ENCODE results near the gene CWC27. TPM values are rescaled to one million over a fixed set of nuclear protein-coding genes. Genes with fewer than 3 reads are reported as not detected.
A peak's percentile ranks its signal among the peaks of the same experiment; 100 is the strongest.

The CWC27 gene
- total RNA-seq (ENCODE audit: low replicate concordance) = 40.6 and 56.6 TPM in 2 replicates

- Histone ChIP-seq H3K4me1 (peaks cover 31% of the 10 kb centered on the region), H3K9me3 (ENCODE audit: low read depth) (no peaks in the 10 kb centered on the region), H3K4me3 (peak within 1 kb of the TSS; percentile 90), H3K4me2 (peak within 1 kb of the TSS; percentile 91), H3K79me2 (ENCODE audit: low read depth) (peaks cover 94% of the 10 kb centered on the region), H2AFZ (replicated peaks) (peak within 1 kb of the TSS; percentile 99), H3K36me3 (peaks cover 4% of the 10 kb centered on the region), H3K27me3 (no peaks in the 10 kb centered on the region), H4K20me1 (ENCODE audit: low read depth) (peaks cover 9% of the 10 kb centered on the region), H3K9ac (peak within 1 kb of the TSS; percentile 99), H3F3A (ENCODE audit: low read depth) (peaks cover 7% of the 10 kb centered on the region), H3K27ac (peak within 1 kb of the TSS; percentile 98)
- peak within 1 kb of the TSS; percentile 100 for H3K27ac Mint-ChIP-seq
- peak within 1 kb of the TSS; percentile 100 for H3K4me3 Mint-ChIP-seq
- H3K36me3 Mint-ChIP-seq = peaks cover 6% of the 10 kb centered on the region
- H3K4me1 Mint-ChIP-seq = peaks cover 25% of the 10 kb centered on the region
- TF ChIP-seq EZH2 (IDR thresholded peaks at IDR 0.05) (no peak), EZH2phosphoT487 (IDR thresholded peaks at IDR 0.05) (no peak), CTCF (IDR thresholded peaks at IDR 0.05) (peak; percentile 10)
- H3K27me3 Mint-ChIP-seq (ENCODE audit: insufficient read depth, low read depth) = peaks cover 2% of the 10 kb centered on the region
- no peaks in the 10 kb centered on the region for H3K9me3 Mint-ChIP-seq
- DNase-seq (ENCODE audit: low spot score) = peak; percentile 93
These were observed at the start of gene CWC27, which contains the start of gene SREK1IP1 for GRCh38 chr5:64768358-64769312. CWC27 (plus strand) TSS chr5:64768930; CDS start chr5:64769147, 217 bp downstream. SREK1IP1 (minus strand) TSS chr5:64768691; CDS start chr5:64768517, 174 bp downstream.

GRCh38 chr5:64722588-64722987 is 46.1 kb upstream of the CWC27 start:
- no peak for DNase-seq (ENCODE audit: low spot score)
- H3K27me3 ChIP-seq = no peaks in the 10 kb centered on the region
- Mint-ChIP-seq H3K9me3 (no peaks in the 10 kb centered on the region), H3K27ac (no peak overlapping the region), H3K36me3 (peaks cover 7% of the 10 kb centered on the region), H3K4me3 (no peak overlapping the region), H3K27me3 (ENCODE audit: insufficient read depth, low read depth) (no peaks in the 10 kb centered on the region), H3K4me1 (no peaks in the 10 kb centered on the region)
- no peaks in the 10 kb centered on the region for H3K9me3 ChIP-seq (ENCODE audit: low read depth)
- H3K4me1 ChIP-seq = no peaks in the 10 kb centered on the region
- H3K9ac ChIP-seq = no peak overlapping the region
- H3K79me2 ChIP-seq (ENCODE audit: low read depth) = no peaks in the 10 kb centered on the region
- peaks cover 13% of the 10 kb centered on the region for H3K36me3 ChIP-seq
- no peaks in the 10 kb centered on the region for H4K20me1 ChIP-seq (ENCODE audit: low read depth)
- H3K4me2 ChIP-seq = no peak overlapping the region
- no peak overlapping the region for H3K4me3 ChIP-seq
- H3F3A ChIP-seq (ENCODE audit: low read depth) = peaks cover 5% of the 10 kb centered on the region
- H2AFZ ChIP-seq (replicated peaks) = no peak overlapping the region
- TF ChIP-seq CTCF (IDR thresholded peaks at IDR 0.05) (no peak), EZH2phosphoT487 (IDR thresholded peaks at IDR 0.05) (no peak), EZH2 (IDR thresholded peaks at IDR 0.05) (no peak)
- peak overlapping the region; percentile 31 for H3K27ac ChIP-seq

GRCh38 chr5:64727150-64727549 is 41.6 kb upstream of the CWC27 start:
- no peaks in the 10 kb centered on the region for H3K4me1 Mint-ChIP-seq
- H3K27ac ChIP-seq = no peak overlapping the region
- TF ChIP-seq CTCF (IDR thresholded peaks at IDR 0.05) = no peak
- no peak for TF ChIP-seq EZH2 (IDR thresholded peaks at IDR 0.05)
- TF ChIP-seq EZH2phosphoT487 (IDR thresholded peaks at IDR 0.05) = no peak

More at GRCh38 chr5:64727150-64727549, 41.6 kb upstream of the CWC27 start:
- Histone ChIP-seq H3K4me1 (no peaks in the 10 kb centered on the region), H3K27me3 (no peaks in the 10 kb centered on the region), H2AFZ (replicated peaks) (no peak overlapping the region), H3K36me3 (peaks cover 21% of the 10 kb centered on the region), H3K79me2 (ENCODE audit: low read depth) (peaks cover 5% of the 10 kb centered on the region), H3F3A (ENCODE audit: low read depth) (no peaks in the 10 kb centered on the region), H4K20me1 (ENCODE audit: low read depth) (no peaks in the 10 kb centered on the region), H3K9ac (no peak overlapping the region), H3K4me2 (no peak overlapping the region), H3K9me3 (ENCODE audit: low read depth) (no peaks in the 10 kb centered on the region), H3K4me3 (no peak overlapping the region)
- no peak for DNase-seq (ENCODE audit: low spot score)
- no peak overlapping the region for H3K27ac Mint-ChIP-seq
- H3K4me3 Mint-ChIP-seq = no peak overlapping the region
- peaks cover 34% of the 10 kb centered on the region for H3K36me3 Mint-ChIP-seq
- no peaks in the 10 kb centered on the region for H3K9me3 Mint-ChIP-seq
- no peaks in the 10 kb centered on the region for H3K27me3 Mint-ChIP-seq (ENCODE audit: insufficient read depth, low read depth)
